Mesothelial cell of epicardium (in vitro differentiated cells): ENCODE results near the gene DECR2. TPM values are rescaled to one million over a fixed set of nuclear protein-coding genes. Genes with fewer than 3 reads are reported as not detected.

Source experiments
- DNase-seq, 2 experiments: peaks; one replicate each; pipeline ENCODE4 v3.0.0; 2021; ENCODE audit warnings: low spot score in 2 of 2; ENCODE audit not compliant: unreplicated experiment in 2 of 2
- H3K27ac Mint-ChIP-seq: 2 replicates; pipeline ENCODE4 v1.8.0; 2021; ENCODE audit warnings: mixed read lengths
- H3K27me3 Mint-ChIP-seq: 2 replicates; pipeline ENCODE4 v1.8.0; 2021; ENCODE audit warnings: low read depth, mixed read lengths
- H3K36me3 Mint-ChIP-seq: 2 replicates; pipeline ENCODE4 v1.8.0; 2021; ENCODE audit warnings: mixed read lengths
- H3K4me1 Mint-ChIP-seq: 2 replicates; pipeline ENCODE4 v1.8.0; 2021; ENCODE audit warnings: mixed read lengths
- H3K4me3 Mint-ChIP-seq: 2 replicates; pipeline ENCODE4 v1.8.0; 2021; ENCODE audit warnings: mild to moderate bottlenecking, moderate library complexity, mixed read lengths
- H3K9me3 Mint-ChIP-seq: 2 replicates; pipeline ENCODE4 v1.8.0; 2021; ENCODE audit warnings: mixed read lengths
- CTCF ChIP-seq: fragments of 200-600 bp; sonication (generic); IDR thresholded peaks from one replicate; pipeline ENCODE4 v1.5.0; 2021; ENCODE audit warnings: antibody characterized with exemption; ENCODE audit not compliant: unreplicated experiment
- total RNA-seq: library from RNA; stranded (reverse); gene quantifications from 3 replicates; pipeline ENCODE4 v1.2.1, GENCODE V29; 2021

DECR2 gene
- total RNA-seq, 1 donor from 2014 or later = 35.4 TPM

GRCh38 chr16:400061-400591 is 1.6 kb upstream of the DECR2 start:
- peaks cover 23% of the 10 kb centered on the region for H3K4me1 Mint-ChIP-seq
- peaks cover 2% of the 10 kb centered on the region for H3K36me3 Mint-ChIP-seq
- no peak for DNase-seq
- peak overlapping the region; percentile 57 for H3K27ac Mint-ChIP-seq
- TF ChIP-seq CTCF = no peak
- H3K27me3 Mint-ChIP-seq = no peaks in the 10 kb centered on the region
- peak overlapping the region; percentile 76 for H3K4me3 Mint-ChIP-seq
- no peaks in the 10 kb centered on the region for H3K9me3 Mint-ChIP-seq

- no peak overlapping the region for H3K4me3 Mint-ChIP-seq
- H3K4me1 Mint-ChIP-seq = peaks cover 8% of the 10 kb centered on the region
- peaks cover 8% of the 10 kb centered on the region for H3K36me3 Mint-ChIP-seq
- TF ChIP-seq CTCF = no peak
- DNase-seq = no peak
- no peaks in the 10 kb centered on the region for H3K9me3 Mint-ChIP-seq
- H3K27ac Mint-ChIP-seq = no peak overlapping the region
- H3K27me3 Mint-ChIP-seq = no peaks in the 10 kb centered on the region
Measured at GRCh38 chr16:404971-405486, 3.3 kb downstream of the DECR2 start.

GRCh38 chr16:405548-406506 is 4.1 kb downstream of the DECR2 start:
- Mint-ChIP-seq H3K9me3 (no peaks in the 10 kb centered on the region), H3K27me3 (no peaks in the 10 kb centered on the region), H3K36me3 (peaks cover 7% of the 10 kb centered on the region), H3K4me1 (peaks cover 1% of the 10 kb centered on the region), H3K27ac (peak overlapping the region; percentile 6), H3K4me3 (no peak overlapping the region)
- no peak for DNase-seq
- no peak for TF ChIP-seq CTCF

- Mint-ChIP-seq H3K27ac (no peak overlapping the region), H3K4me3 (no peak overlapping the region), H3K9me3 (no peaks in the 10 kb centered on the region), H3K36me3 (peaks cover 9% of the 10 kb centered on the region), H3K4me1 (no peaks in the 10 kb centered on the region), H3K27me3 (no peaks in the 10 kb centered on the region)
- TF ChIP-seq CTCF = no peak
- no peak for DNase-seq
Measured at GRCh38 chr16:407253-407652, 5.6 kb downstream of the DECR2 start.

GRCh38 chr16:410516-411178 is 9.0 kb downstream of the DECR2 start:
- H3K9me3 Mint-ChIP-seq = no peaks in the 10 kb centered on the region
- no peak overlapping the region for H3K27ac Mint-ChIP-seq
- DNase-seq = no peak
- H3K36me3 Mint-ChIP-seq = peaks cover 9% of the 10 kb centered on the region
- no peaks in the 10 kb centered on the region for H3K27me3 Mint-ChIP-seq
- H3K4me3 Mint-ChIP-seq = no peak overlapping the region
- no peak for TF ChIP-seq CTCF
- no peaks in the 10 kb centered on the region for H3K4me1 Mint-ChIP-seq
